ENCODE data around the gene RAB40C. TPM values are rescaled to one million over a fixed set of nuclear protein-coding genes. Genes with fewer than 3 reads are reported as not detected.
A peak's percentile ranks its signal among the peaks of the same experiment; 100 is the strongest.

The RAB40C gene
- total RNA-seq, 1 donor from 2014 or later, result 19.4 TPM

DNA sequence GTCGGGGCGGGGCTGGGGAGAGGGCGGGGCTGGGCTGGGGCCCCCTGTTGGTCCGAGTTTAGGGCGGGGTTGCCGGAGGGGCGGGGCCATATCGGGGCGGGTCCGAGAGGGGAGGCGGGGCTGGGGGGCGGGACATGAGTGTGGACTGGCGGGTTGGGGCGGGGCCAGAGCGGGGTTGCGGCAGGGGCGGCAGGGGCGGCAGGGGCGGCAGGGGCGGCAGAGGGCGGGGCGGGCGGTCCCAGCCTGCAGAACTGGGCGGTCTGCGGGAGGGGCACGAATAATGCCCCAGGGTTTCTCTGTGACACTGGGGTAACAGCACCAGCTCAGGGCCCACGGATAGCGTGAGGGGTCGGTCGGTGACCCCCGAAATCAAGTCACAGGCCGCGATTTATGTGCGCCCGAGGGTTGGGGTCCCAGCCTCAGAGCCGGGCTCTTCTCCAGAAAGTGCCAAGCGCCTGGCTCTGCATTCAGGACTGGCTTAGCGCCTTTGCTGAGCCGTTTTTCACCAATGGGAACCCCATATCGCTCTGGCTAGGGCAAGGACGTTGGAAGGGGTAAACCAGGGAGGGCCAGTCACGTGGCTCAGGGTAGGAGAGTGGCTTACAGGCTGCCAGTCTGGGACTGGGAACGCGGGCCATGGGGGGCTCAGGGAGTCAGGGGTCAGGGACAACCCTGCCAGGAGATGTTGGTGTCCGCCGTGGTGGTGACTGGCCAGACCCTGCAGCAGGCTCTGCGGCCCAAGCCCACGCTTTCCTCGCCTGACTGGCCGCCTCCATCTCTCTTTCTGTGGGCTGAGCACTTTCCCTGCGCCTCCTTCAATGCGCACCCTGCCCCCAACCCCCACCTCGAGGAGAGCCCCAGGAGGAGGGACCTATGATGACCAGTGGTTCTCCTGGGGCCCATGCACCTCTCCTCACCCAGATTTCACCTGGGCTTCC lies 47.5 kb downstream of the RAB40C start:
- peak; percentile 96 for DNase-seq (ENCODE audit: low spot score)
- intact Hi-C loops (cut with DNase I), result no loop called here

DNA sequence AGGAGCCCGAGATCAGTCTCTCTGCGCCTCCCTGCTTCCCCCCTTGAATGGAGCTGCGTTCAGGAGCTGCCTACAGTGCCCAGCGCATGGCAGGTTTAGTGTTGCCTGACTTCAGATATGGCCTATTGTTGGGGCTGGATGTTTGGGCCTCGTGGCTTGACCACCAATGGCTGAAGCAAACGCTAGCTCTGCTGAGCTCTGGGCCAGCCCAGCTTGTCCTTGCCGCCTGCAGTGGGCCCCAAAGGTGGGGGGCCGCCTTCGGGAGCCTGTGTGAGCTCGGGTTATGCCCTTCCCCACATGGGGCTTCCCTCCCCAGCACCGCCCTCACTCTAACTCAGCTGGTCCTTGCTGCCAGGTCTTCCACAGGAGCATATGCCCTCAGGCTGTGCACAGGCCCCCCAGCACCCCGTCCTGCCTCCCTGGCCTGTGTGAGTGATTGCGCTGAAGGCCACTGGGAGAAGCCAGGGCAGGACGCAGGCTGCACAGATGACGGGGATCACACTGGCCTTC lies 48.2 kb downstream of the RAB40C start:
- no peak for DNase-seq (ENCODE audit: low spot score)
- intact Hi-C loops (cut with DNase I), result no loop called here

DNA sequence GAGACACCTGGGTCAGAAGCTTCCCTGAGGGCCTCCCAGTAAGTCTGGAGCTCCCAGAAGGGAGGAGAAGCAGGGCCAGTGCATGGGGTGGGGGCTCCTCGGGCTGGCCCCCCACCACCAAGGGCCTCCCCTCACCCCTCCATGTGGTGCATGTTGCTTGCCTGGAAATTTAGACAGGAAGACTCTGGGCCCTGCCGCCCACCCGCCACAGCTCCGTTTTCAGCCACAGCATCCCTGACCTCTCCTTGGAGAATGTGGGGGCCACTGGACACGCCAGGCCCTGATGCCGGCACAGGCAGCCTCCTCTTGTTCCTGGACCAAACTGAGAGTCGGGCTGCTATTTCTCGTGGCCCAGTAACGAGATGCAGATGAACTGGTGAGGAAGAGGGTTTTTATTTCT lies 49.0 kb downstream of the RAB40C start:
- intact Hi-C loops (cut with DNase I), result no loop called here
- DNase-seq (ENCODE audit: low spot score), result no peak

DNA sequence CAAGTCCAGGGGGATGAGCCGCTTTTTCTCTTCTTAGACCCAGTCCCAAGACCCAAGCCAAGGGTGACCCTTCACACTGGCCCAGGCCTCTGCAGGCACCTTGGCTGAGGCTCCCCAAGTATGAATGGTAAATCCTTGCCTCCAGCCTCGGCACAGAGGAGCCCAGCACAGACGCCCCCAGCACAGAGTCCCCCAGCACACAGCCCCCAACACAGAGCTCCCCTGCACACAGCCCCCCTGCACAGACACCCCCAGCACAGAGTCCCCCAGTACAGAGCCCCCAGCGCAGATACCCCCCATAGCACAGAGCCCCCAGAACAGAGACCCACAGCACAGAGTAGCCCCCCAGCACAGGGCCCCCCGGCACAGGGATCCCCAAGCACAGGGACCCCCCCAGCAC lies 50.7 kb downstream of the RAB40C start:
- intact Hi-C loops (cut with DNase I), result loop anchor here (2.0 to 5.0 kb wide), 2 partner anchors 20 to 53 kb away; no protein-coding TSS in a partner anchor
- no peak for DNase-seq (ENCODE audit: low spot score)

DNA sequence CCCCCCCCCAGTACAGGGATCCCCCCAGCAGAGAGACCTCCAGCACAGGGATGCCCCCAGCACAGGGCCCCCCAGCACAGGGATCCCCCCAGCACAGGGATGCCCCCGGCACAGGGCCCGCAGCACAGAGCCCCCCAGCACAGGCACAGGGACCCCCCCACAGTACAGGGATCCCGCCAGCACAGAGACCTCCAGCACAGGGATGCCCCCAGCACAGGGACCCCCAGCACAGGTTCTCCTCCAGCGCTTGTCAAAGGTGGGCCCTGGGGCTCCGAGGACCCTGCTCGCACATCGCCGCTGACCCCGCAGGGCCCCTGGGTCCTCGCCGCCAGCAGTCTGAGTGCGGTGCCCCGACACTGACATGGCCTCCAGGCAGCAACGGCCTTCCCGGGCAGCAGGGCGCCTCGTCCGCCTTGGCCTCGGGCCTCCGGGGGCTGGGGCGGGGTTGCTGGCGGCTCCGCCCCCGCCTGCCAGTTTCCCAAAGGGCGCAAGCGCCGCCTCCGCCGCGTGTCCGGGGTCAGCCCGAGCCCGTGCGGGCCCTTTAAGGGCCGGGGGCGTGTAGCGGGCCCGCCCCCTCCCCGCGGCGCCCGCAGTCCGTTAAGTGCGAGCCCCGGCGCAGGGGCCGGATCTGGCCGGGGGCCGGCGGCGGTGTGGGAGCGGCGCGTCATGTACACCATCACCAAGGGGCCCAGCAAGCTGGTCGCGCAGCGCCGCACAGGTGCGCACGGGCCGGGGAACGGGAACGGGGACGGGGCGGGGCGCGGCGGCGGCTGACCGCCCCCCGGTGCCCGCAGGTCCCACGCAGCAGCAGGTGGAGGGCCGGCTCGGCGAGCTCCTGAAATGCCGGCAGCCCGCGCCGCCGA lies 51.7 kb downstream of the RAB40C start, which contains the start of gene MCRIP2:
Gene MCRIP2, plus strand, starts transcription at position 503 of the 863 bp plus-strand sequence. Its CDS starts 164 bp downstream, at position 667.
- DNase-seq (ENCODE audit: low spot score), result peak; percentile 93
- intact Hi-C loops (cut with DNase I), result loop anchor here (2.0 to 5.0 kb wide), 2 partner anchors 19 to 54 kb away; no protein-coding TSS in a partner anchor

DNA sequence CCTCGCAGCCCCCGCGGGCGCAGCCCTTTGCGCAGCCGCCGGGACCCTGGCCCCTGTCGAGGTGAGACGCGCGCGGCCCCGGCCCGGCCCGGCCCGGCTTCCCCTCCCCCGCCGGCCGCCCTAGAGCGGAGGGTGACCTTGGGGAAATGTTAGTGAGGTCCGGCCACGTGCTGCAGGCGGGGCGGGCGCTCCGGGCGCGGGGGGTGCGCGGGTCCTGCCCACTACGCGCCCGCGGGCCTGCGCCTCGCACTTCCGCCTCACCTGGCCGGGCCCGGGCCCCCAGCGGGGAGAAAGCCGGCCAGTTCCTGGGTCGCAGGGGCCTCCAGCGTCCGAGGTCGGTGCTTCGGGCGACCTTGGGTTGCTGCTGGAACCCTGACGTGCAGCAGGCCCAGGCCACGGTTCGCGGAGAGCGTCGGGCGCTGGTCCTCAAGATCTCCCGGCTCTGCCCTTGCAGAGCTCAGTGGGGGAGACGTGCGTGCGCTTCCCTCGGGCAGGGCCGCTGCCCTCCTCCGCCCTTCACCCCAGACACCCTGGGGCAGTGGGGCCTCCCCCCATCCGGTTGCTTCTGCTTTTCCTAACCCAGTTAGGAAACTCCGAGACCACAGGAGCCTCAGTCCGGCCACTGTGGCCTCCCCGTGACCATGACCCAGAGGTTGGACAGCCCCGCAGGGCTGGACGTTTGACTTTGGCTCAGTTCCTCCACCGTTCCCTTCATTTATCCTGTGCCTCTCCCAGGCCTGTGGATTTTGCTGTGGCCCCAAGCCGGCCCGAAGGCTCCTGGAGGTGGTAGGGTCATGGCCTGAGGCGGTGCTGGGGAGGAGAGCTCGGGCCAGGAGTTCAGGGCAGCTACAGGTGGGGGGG lies 52.6 kb downstream of the RAB40C start:
- no peak for DNase-seq (ENCODE audit: low spot score)
- intact Hi-C loops (cut with DNase I), result loop anchor here (5.0 kb wide), 1 partner anchor 55 kb away; no protein-coding TSS in a partner anchor

DNA sequence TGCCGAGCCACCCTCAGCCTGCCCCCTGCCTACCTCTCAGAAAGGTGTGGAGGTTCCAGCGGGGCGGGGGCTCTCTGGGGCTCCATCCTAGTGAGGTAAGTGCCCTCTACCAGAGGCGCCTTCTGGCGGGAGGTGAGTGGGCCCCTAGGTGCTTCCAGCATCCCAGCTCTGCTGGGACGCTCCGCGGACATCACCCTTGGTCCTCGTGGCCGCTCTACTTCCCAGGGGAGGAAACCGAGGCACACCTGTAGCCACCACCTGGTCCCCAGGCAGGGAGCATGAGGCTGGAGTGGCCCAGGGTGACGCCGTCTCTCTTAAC lies 53.1 kb downstream of the RAB40C start:
- DNase-seq (ENCODE audit: low spot score), result no peak

DNA sequence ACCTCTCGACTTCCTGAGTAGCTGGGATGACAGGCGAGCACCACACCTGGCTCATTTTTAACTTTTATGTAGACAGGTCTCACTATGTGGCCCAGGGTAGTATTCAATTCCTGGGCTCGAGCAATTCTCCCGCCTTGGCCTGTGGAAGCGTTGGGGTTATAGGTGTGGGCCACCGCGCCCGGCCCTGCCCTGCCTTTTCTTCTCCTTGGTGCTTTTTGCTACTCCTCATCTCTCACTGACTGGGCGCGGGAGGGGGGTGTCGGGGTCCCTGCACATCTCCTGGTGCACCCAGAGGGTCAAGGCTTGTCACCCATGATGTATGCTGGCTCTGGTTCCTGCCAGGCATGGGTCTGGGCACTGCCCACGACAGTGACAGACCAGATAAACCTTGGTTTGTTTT lies 54.7 kb downstream of the RAB40C start:
- intact Hi-C loops (cut with DNase I), result loop anchor here (5.0 kb wide), 1 partner anchor 57 kb away; no protein-coding TSS in a partner anchor
- DNase-seq (ENCODE audit: low spot score), result no peak

More for the DNA sequence above, 53.1 kb downstream of the RAB40C start:
- intact Hi-C loops (cut with DNase I), result loop anchor here (5.0 kb wide), 1 partner anchor 56 kb away; no protein-coding TSS in a partner anchor

DNA sequence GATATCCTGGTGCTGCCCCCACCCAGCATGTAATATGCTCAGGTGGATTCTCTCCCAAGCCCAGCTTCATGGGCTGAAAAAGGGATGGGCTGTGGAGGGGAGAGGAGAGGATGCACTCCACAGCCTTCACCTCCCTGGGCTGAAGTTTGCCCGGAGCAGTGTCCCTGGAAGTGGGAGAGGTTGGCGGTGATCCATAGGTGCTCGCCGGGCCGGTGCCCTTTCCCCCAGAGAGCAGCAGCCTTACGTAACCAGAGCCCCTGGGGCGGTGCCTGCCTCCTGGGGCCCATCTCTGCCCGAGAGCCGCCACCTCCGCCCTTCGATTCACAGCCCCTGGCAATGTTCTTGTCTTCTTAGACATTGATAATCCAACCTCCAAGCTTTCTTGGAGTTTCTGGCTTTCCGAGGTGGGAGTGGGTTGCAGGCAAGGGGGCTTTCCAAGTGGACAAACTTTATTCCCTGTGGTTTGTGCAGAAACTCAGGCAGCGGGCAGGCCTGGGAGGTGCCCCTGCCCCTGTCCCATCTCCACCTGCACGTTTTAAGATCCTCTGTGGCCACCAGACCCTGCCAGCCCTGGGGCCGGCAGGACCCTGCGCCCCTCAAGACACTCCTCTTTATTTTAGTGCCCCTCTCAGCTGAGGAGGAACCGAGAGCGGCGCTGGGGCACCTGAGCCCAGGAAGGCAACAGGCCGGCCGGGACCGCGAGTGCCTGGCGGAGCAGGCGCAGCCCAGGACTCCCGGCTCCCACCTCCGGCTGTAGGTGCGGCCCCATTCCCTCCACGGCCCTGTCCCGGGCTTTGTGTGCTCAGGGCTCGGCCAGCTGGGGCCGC lies 56.2 kb downstream of the RAB40C start:
- intact Hi-C loops (cut with DNase I), result no loop called here

DNA sequence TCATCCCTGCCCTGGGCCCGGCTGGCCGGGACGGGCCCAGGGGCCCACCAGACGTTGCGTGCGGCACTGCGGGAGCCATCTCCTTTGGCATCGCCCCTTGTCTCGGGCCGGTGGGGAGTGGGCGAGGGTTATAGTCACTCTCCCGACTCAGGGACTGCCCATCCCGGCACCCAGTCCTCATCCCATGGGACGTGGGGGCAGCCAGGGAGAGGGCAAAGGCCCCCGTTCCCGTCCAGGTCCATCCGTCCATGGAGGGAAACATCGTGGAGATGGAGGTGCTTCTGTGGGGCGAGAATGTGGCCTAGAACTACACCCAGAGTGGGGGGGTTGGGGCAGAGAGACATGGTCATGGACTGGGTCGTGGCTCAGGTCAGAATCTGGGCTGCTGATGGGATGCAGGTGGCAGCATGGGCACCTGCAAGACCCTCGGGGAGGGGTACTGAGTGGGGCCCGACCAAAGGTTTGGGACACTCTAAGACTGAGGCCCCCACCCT lies 56.9 kb downstream of the RAB40C start:
- intact Hi-C loops (cut with DNase I), result no loop called here

More for the DNA sequence above, 56.2 kb downstream of the RAB40C start:
- no peak for DNase-seq (ENCODE audit: low spot score)

DNA sequence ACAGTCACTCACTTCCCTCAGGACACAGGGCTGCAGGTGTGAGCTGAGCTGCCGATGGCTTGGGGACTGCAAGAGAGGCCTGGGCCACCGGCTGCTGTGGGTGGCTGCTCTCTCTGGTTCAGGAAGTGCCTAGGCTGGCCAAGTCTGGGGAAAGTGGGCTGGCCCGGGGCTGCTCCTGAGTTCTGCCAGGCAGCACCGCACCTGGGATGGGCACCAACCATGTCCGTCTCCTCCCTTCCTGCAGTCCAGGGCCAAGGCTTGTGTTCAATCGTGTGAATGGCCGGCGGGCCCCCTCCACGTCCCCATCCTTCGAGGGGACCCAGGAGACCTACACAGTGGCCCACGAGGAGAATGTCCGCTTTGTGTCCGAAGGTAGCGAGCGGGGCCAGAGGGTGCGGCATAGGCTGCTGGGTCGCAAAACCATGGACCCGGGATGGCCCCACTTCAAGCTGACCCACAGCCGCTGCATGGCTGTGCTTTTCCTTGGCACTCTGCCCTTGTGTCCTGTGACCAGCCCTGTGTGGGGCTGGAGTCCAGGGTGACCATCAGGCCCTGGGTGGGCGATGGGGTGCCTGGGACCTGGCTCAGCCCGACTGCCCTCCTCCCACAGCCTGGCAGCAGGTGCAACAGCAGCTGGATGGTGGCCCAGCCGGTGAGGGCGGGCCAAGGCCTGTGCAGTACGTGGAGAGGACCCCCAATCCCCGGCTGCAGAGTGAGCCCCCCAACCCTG lies 57.5 kb downstream of the RAB40C start:
- no peak for DNase-seq (ENCODE audit: low spot score)
- intact Hi-C loops (cut with DNase I), result no loop called here

More for the DNA sequence above, 56.9 kb downstream of the RAB40C start:
- DNase-seq (ENCODE audit: low spot score), result no peak

DNA sequence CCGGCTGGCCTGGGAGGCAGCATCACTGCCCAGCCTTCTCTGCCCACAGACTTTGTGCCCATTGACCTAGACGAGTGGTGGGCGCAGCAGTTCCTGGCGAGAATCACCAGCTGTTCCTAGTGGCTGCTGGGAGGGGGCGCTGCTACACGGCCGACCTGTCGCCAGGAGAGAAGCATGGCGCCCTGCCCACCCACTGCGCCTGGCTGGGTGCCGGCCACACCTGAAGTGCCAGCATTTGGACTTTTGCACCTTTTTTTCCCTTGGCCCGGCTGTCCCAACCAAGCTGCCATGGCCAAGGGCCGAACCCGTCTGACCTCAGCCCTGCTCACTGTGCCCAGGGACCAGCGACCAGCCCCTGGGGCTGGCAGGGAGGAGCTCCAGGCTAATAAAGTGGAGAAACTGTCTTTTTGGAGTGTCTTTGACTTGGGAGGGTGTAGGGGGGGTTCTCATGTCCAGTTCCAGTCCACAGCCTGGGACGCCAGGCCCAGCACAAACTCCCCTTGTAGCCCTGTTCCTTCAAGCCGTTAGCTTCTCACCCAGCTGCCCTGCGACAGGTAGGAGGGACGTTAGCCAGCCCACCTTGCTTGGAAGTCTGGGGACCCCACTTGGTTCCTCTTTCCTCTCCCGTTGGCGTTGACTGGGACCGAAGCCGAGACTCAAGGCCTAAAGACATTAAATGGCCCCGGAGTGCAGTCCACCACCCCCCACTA lies 58.4 kb downstream of the RAB40C start:
- no peak for DNase-seq (ENCODE audit: low spot score)
- intact Hi-C loops (cut with DNase I), result no loop called here

DNA sequence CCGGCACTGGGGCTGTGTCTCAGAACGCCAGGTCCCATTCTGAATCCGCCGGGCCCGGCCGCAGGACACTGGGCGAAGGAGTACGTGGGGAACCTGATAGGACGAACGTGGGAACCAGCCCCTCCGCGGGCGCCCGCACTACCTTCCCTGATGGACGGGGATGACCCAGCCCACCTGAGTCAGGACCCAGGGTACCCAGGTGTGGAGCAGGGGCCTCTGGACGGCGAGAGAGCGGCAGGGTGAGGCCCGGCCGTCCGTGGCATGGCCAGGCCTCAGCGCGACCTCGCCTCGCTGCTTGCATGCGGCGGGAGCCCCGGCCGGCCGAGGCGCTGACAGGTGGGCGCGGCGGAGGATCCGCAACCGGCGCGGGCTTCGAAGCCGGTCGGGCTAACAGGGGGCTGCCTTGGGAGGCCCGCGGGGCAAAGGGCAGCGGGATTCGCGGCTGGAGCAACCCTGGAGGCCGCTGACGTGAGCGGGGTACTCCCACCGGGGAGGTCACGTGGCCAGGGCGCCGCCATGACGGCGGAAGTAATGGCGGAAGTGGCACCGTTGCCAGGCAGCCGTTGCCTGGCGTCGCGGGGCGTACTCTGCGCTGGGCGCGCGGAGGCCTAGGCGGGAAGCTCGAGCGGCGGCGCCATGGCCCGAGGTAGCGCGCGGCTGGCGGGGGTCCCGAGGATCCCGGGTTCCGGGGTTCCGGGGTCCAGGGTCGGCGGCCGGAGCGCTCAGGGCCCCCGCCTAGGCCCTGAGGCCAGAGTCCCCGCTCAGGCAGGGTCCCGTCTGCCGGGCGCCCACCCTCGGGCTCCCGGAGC lies 59.1 kb downstream of the RAB40C start, which contains the start of gene WDR90:
Gene WDR90, plus strand, starts transcription at position 585 of the 809 bp plus-strand sequence. Its CDS starts 52 bp downstream, at position 637.
- intact Hi-C loops (cut with DNase I), result no loop called here
- DNase-seq (ENCODE audit: low spot score), result peak; percentile 96

DNA sequence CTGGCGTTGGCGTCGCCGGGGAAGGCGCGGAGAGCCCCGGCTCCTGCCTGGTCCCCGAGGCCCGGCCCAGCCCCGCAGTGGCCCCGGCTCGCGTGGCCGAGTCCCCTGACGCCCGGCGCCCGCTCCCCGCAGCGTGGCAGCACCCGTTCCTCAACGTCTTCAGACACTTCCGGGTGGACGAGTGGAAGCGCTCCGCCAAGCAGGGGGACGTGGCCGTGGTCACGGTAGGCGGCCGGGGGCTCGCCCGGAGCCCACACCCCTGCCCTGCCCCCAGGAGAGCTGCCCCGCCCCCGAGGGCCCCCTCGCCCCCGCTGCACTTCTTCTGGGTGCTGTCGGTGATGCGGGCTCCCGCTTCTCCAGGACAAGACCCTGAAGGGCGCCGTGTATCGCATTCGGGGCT lies 59.8 kb downstream of the RAB40C start:
- intact Hi-C loops (cut with DNase I), result no loop called here
- no peak for DNase-seq (ENCODE audit: low spot score)

DNA sequence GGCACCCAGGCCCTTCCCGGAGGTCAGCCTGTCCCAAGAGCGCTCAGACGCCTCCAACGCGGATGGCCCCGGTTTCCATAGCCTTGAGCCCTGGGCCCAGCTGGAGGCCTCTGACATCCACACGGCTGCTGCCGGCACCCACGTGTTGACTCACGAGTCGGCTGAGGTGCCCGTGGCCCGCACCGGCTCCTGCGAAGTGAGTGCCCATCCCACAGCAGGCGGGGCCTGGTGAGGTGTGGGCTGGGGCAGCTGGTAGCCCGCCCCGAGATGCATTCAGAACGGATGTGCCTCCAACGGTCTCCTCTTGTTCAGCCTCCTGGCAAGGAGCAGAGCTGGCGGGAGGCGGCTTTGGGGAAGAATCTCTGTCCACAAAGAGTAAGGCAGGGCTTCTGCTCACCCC lies 62.0 kb downstream of the RAB40C start:
- no peak for DNase-seq (ENCODE audit: low spot score)
- intact Hi-C loops (cut with DNase I), result no loop called here

Measured in cardiac septum (tissue), 1 donor.